CD4-positive, alpha-beta T cell treated with Interleukin-6 for 4 hours (primary cell): Measurements from ENCODE around the gene DYRK2.
"Not testable (repeated sequence)": the region's sequence is repeated elsewhere in the genome, so short reads cannot be mapped to it uniquely, and the experiment has no call there.

Experiments used
- DNase-seq: peaks from one replicate; pipeline ENCODE4 v3.0.0-alpha.2; 2020; ENCODE audit warnings: mixed read lengths

DYRK2 gene

DNA sequence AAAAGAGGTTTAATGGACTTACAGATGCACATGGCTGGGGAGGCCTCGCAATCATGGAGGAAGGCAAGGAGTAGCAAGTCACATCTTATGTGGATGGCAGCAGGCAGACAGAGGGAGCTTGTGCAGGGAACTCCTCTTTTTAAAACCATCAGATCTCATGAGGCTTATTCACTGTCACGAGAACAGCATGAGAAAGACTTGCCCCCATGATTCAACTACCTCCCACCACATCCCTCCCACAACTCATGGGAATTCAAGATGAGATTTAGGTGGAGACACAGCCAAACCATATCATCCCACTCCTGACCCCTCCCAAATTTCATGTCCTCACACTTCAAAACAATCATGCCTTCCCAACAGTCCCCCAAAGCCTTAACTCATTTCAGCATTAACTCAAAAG lies 24.0 kb downstream of the DYRK2 start:
- DNase-seq, result not testable (repeated sequence)

DNA sequence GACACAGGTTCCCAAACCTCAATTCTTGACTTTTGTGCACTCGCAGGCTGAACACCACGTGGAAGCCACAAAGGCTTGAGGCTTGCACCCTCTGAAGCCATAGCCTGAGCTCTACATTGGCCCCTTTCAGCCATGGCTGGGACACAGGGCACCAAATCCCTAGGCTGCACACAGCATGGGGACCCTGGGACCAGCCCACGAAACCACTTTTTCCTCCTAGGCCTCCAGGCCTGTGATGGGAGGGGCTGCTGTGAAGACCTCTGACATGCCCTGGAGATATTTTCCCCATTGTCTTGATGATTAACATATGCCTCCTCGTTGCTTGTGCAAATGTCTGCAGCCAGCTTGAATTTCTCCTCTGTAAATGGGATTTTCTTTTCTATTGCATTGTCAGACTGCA lies 25.0 kb downstream of the DYRK2 start:
- not testable (repeated sequence) for DNase-seq

DNA sequence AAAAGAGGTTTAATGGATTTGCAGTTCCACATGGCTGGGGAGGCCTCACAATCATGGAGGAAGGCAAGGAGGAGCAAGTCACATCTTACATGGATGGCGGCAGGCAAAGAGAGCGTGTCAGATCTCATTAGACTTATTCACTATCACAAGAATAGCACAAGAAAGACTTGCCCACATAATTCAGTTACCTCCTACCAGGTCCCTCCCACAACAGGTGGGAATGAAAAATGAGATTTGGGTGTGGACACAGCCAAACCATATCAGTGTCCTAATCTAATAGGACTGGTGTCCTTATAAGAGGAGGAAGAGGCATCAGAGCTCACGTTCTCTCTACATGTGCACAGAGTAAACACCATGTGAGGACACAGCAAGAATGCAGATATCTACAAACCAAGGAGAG lies 25.9 kb downstream of the DYRK2 start:
- no peak for DNase-seq

DNA sequence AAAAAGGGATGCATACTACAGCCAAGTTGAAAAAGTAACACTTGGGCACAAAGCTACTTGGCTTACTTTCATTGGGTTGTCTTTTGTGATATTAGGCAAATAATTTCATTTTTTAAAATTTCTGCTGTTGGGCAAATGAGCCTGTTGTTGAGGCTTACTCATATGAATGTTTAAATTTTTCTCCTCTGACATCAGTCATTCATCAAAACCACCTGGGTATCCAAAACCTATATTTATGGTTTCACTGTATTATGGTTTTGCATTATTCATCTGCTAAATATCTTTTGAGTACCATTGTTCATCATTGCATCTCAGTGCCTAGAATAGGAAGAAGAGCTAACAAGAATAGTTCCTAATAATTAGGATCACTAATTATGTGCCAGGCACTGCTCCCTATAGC lies 28.1 kb downstream of the DYRK2 start:
- DNase-seq, result no peak

DNA sequence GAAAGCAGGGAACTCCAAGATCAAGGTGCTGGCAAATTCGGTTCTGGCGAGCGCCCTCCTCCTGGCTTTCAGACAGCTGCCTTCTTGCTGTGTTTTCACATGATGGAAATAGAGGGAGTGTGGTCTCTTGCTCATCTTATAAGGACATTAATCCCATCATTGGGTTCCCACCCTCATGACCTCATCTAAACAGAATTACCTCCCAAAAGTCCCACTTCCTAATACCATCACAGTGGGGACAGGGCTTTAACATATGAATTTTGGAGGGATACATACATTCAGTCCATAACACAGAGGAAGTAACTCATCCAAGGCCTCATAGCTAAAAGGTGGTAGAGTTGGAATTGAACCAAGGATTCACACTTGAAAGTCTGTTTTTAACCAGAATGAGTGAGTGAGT lies 28.6 kb downstream of the DYRK2 start:
- DNase-seq, result no peak

DNA sequence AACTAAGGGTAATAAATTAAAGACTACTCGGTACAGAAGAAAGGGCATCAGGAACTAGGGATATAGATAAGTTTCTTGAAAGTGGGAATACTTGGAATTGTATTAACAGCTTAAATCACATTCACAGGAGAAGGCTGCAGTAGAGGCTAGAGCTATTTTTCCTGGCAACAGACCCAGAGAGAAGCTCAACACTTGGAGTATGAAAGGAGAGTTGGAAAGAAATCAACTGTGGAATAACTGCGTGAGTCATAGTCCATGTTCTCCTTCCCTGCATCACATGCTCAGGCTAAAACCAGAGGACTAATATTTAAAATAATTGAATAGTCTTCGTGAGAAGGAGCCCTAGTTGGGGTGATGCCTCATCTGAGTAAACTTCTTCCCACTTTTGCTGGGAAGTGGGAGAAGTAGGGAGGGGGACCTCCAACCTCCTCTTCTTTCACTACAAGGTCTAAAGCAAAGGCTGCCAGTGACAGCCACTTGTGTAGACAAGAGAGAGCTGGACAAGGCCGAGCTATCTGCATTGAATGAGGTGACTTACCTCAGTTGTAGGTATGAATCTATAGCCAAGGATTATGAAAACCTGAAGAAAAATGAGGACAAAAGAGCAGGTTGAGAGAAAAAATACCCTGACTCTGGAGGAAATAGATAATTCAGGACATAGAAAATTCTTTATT lies 32.7 kb downstream of the DYRK2 start:
- DNase-seq, result no peak

DNA sequence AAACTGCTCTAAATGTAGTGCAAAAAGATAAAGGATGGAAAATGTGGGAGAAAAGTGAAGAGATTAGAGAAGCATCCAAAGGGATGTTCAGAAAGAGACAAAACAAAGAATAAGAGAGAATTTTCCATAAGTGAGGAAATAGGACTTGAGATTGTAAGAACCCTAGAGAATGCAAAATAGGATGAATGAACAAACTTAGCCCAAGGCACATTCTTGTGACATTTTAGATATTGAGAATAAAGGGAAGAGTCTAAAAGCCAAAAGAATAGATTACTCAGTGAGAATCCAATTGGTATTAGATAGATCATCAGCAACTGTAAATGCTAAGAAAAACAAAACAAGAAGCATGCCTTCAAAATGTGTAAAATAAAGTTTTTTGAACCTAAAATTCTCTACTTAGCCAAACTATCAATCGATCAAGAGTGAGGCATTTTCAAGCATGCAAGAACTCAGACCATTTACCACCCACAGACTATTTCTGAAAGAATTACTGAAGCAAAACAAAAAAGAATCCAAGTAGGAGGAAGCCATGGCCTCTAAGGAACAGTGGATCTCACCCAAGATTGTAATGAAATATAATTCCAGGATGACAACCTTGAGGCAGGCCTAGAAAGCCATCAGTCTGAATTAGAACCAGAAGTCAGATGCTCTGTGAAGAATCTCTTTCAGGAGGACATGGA lies 33.5 kb downstream of the DYRK2 start:
- DNase-seq, result no peak

DNA sequence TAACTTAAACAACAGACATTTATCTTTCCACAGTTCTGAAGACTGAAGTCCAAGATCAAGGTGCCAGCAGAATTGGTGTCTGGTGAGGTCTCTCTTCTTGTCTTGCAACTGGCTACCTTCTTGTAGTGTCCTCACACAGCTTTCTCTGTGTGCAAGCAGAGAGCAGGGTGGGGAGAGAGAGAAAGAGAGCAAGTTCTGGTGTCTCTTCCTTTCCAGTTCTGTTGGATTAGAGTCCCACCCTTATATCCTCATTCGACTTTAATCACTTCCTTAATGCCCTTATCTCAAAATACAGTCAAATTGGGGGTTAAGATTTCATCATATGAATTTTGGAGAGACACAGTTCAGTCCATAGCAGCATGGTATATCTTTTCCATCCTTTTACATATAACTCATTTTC lies 40.8 kb downstream of the DYRK2 start:
- DNase-seq, result no peak

DNA sequence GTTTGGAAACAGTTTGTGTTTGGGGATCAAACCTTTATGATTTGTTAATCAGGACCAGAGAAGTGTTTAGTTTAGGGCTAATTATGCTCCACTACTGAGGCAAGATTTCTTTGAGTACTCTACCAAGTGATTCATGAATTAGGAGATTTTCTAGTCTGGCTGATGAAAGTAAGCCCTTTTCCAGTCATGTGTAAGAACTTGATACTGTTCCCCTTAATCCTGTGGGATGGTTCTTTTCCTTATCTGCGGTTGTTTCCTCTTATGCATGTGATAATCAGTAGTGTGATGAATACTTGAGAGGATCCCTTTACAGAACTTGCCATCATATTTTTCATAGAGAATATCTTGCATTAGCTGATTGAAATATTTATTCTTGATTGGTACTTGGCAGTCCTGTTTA lies 42.1 kb downstream of the DYRK2 start:
- DNase-seq, result no peak

DNA sequence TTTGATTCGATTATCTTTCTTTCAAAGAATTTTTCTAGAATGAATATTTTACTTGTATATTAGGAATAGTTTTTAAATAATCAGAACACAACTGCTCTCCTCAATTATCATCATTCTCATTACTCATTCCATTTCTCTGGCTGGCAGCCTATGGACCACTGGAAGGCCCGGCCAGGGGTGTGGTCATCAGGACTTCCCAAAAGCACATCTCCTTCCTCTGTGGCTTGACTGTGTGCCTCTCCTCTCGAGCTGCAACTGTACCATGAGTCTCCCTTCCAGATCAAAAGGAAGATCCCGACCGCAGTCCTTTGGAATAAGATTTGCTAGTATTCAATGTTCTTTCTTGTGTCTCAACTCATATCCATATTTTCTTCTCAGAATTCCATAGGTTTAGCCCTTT lies 42.7 kb downstream of the DYRK2 start:
- no peak for DNase-seq

DNA sequence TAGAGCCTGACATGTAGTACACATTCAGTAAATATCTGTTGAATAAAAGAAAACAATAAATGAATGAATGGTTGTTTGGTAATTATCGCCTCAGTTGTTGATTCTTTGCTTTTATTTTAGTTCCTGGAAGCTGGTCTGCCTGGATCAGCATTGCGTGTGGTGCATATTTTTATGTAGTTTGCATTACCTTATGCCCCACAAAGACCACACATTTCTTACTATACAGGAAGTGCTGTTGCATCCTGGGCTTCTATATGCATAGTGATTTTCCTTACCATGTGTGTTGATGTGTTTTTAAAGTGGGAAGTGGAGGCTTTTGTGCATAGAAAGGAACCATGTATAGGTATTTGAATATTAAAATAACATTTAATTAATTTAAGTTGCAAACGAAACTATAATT lies 43.6 kb downstream of the DYRK2 start:
- DNase-seq, result no peak

DNA sequence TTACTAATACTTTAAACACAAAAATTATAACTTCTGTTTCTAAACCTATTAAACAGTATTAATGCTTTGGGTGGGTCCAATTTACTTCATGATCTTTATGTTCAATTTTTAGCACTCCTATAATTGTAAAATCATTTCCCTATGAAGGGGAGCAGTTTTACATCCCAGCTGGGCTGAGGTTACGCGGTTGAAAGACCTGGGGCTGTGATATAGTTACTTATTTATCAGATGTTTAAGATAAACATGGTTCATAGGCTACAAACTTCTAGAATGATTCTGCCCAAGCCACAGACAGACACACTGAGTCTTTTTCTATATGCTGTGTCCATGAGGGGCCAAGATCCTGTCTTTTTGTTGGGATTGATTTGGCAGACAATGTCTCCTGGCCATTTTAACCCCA lies 44.4 kb downstream of the DYRK2 start:
- DNase-seq, result no peak

DNA sequence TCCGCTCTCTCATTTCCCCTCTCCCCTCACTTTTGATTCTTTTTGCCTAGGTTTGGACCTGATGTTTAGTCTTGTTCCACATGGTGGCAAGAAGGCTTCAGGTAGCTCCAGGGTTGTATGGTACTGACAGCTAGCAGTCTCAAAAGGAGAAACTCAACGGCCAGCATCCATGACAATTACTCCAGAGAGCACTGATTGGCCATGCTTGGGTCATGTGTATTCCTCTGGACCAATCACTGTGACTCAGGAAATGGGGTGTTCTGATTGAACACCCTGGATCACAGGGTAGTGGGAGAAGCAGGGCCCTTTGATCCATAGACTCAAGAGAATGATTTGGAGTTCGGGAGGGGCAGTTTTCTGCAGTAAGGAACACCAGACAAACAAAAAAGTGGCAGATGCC lies 45.3 kb downstream of the DYRK2 start:
- no peak for DNase-seq

DNA sequence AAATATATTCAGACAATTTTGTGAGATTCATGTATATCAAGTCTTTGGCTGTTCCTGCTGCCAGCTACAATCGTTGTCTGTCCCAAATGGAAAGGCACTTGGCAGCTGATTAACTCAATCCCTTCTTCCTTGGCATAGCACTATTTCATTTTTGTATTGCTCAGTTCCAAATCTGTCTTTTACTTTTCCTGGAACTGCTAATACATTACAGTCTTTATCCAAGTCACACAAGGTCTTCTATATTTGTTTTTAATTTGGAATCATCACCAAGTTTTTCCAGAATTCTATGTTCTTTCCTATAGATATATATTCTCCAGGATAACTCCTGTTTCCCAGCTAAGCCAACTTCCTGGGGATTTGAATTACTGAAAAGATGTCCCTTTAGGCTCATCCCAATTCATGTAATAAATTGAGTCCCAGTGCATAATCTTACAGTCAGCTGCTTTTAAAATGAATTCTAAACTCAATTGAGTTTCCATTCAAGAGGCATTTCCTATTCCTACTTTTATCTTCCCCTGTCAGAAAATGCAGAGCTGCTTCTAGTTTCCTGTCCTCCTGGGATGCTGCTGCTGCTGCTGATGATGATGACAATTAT lies 45.9 kb downstream of the DYRK2 start:
- DNase-seq, result no peak

DNA sequence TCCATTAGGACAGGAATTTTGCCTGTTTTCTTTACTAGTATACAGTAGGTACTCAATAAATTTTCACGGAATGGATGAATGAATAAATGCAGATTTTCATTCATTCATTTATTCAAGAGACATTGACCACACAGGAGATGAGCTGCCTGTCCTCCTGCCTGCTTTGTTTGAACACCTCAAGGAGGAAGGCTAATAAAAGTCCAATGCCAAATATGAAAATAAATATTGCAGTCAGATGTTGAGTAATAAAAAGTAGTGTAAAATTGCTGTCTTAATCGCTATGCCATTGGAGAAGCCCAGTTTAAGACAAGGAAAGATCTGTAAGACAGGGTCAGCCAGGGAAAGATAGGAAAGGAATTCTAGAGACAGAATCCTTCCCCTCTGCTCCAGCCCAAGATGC lies 47.4 kb downstream of the DYRK2 start:
- no peak for DNase-seq

DNA sequence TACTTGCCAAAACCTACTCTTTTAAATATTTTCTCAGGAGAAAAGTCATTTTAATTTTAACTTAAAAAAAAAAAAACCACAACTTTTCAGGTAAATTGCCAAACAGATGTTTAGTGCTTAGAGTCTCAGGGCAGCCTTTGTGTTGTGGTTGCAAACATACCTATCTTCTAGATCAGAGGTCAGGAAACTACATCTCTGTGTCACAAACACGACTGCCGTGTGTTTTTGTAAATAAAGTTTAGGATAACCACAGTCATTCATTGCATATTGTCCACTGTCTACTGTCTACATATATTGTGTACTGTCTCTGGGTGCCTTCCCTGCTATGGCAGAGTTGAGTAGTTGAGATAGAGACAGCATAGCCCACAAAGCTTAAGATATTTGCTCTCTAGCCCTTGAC lies 48.9 kb downstream of the DYRK2 start:
- DNase-seq, result peak; percentile 33

DNA sequence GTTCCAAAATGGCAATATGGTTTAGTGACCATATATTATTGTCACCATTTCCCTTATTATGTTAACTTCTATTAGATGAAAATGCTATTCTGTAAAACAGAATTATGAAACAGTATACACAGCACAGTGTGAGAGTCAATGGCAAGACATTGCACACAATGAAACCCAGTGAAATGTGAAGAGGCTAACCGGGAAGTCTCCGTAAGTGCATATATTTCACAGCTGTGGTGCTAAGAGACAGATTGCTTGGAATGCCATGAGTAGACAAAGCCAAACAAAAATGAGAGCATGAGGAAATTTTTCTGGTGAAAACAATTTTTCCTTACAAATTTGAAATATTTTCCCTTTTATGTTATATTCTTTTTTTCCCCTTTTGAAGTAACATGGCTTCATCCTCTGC lies 49.4 kb downstream of the DYRK2 start:
- DNase-seq, result no peak

DNA sequence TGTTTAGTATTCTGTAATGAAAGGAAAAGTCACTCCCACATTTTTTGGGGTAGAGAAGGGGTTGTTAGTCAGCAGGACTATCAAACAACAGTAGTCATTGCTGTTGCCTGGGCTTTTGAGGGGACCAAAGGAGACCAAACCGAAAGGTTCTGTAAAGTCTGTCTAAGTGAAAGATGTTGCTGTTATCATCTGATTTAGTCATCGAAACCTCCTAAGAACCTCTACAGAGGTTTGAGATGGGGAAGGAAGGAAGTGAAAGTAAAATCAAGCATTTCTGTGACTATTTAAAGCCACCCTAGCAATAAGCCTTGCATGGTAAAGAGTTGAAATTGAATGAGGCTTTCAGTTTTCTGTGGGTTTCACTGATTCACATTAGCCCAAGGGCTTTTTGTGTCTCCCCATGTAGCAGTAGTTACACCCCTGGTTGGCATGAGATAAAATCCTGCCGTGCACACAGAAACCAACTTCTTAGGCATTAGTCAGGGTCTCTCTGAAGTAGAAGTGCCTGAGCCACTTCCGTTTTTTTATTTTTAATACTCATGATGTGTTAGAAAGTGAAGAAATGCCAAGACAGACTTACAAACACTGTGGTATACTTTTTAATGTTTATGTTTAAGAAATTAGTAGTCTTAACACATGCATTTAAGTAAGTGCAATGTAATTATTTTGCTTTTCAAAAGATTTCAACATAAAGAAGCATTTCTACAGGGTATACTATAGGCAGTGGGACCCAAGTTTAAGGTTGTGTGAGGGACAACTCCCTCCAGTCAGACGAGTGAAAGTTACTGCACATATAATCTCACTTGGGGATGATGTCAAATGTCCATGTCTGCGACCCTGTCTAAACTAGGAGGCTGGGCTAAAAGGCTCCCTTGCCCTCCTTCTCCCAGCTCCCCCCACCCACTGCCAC lies 50.4 kb downstream of the DYRK2 start:
- peak; percentile 71 for DNase-seq

DNA sequence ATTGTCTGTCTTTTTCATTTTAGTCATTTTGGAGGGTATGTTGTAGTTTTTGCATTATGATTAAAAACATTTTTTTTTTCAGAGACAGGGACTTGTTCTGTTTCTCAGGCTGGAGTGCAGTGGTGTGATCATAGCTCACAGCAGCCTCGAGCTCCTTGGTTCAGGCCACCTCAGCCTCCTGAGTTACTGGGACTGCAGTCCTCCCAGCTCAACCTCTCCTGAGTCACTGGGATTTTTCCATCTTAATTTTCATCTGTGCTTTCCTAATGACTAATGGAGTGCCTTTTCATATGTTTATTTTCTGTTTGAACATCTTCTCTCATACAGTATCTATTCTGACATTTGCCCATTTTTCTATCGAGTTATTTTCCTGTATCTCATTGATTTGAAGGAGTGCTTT lies 52.6 kb downstream of the DYRK2 start:
- DNase-seq, result no peak

DNA sequence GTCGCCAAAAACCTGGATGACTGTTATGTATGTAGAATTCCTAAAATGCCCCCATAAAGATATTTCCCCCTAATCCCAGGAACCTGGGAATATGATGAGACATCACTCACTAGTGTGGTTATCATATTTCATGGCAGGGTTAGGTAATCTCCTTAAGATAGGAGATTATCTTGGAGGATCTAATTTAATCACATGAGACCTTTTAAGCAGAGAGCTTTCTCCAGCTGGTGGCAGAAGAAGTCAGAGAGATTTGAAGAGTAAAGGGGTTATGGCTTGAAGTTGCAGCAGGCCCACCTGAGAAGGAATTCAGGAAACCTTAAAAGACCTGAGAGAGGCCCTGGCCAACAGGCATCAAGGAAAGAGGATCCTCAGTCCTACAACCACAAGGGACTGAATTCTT lies 53.6 kb downstream of the DYRK2 start:
- no peak for DNase-seq

DNA sequence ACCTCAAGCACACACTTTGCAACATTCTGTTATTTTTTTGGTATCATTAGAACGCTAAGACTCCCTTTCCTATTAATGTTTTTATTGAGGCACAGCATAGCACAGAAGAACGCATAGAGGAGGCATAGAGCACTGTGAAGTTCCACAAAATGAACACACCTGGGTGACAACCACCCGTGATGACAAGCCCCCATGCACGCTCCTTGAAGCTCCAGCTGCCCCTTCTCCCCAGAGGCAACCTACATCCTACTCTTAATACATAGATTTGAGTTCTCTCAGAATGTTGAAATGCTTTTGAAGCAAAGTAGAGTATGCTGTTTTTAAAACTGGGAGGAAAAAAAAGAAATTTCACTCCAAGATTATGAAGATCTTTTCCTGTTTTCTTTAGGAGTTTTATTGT lies 55.5 kb downstream of the DYRK2 start:
- DNase-seq, result no peak

DNA sequence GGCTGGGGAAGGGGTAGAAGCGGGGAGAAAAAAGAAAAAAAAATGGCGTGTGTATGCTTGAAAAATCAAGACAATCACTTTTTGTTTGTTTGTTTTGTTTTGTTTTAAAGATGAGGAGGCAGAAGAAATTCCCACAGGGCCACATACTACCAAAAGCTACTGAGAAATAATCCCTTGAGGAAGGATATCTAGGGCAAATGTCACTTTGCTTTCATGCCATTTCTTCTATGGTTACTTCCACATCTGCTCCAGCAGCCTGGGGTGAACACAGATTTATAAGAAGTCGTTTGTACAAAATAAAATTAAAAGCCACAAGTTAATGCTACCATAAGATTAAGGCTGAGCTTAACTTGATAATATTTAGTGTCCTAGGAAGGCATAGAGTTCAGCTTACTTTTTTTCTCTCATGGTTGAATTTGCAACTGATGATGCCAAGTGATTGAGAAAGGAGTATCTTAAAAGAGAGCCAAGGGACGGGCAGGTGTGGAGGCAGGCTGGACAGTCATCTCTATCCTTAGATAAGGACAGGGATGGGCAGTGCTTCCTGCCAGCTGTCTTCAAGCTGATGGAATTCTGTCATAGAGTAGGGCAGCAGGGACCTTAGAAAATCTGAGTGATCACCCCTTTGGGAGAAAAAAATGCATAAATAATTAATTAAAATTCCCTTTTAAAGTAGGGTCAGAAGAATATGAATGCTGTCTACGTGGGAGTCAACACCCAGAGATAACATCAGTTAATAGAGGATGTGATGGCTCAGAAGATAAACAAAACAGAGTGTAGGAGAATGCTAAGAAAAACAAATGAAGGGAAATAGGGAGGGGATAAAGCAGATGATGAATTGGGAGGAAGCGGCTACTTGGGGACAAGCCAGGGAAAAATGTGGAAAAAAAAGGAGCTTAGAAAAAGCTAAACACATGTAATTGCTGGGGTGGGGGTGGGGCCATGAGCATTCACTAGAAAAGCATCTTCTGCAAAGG lies 57.1 kb downstream of the DYRK2 start:
- no peak for DNase-seq
